Neural progenitor cell (in vitro differentiated cells): Measurements from ENCODE around the gene CACNA1B.
A peak's percentile ranks its signal among the peaks of the same experiment; 100 is the strongest.
"Not testable (repeated sequence)": the region's sequence is repeated elsewhere in the genome, so short reads cannot be mapped to it uniquely, and the experiment has no call there.

Source experiments
- CTCF ChIP-seq: fragments of 200-600 bp; sonication (generic); IDR thresholded peaks from 2 replicates; pipeline ENCODE4 v1.5.1; 2017; ENCODE audit warnings: antibody characterized with exemption, mild to moderate bottlenecking
- EZH2 ChIP-seq: fragments of 200-600 bp; sonication (generic); IDR thresholded peaks from 2 replicates; pipeline ENCODE4 v1.6.1; 2017; ENCODE audit warnings: antibody characterized with exemption, mild to moderate bottlenecking, moderate library complexity
- EZH2phosphoT487 ChIP-seq: fragments of 200-600 bp; sonication (generic); IDR thresholded peaks from 2 replicates; pipeline ENCODE4 v1.6.1; 2017; ENCODE audit warnings: antibody characterized with exemption

GRCh38 chr9:138149672-138150656, 272.4 kb downstream of the CACNA1B start:
- TF ChIP-seq CTCF = peak; percentile 64
- not testable (repeated sequence) for TF ChIP-seq EZH2, EZH2phosphoT487
